Tibial nerve (tissue), 4 donors: ENCODE data around the gene INPP4B.

Source experiments
- CTCF ChIP-seq, 5 experiments: fragments of 200-600 bp in 3 of 5; fragments of 450-650 bp in 2 of 5; sonication (generic) in 3 of 5; IDR thresholded peaks; one replicate each; pipeline ENCODE4 v1.5.1; 2016 to 2019; ENCODE audit warnings: antibody characterized with exemption in 5 of 5, mild to moderate bottlenecking in 3 of 5, moderate library complexity in 2 of 5
- EP300 ChIP-seq, 2 donors: sonication (generic); formaldehyde crosslinking; IDR thresholded peaks; one replicate each; pipeline ENCODE4 v1.6.1; 2017; ENCODE audit warnings: antibody characterized with exemption in 2 of 2, mild to moderate bottlenecking in 1 of 2
- POLR2A ChIP-seq, 2 donors: fragments of 450-650 bp; IDR thresholded peaks; one replicate each; pipeline ENCODE4 v1.6.1; 2017; ENCODE audit warnings: antibody characterized with exemption in 2 of 2, mild to moderate bottlenecking in 2 of 2, moderate library complexity in 2 of 2

- no peak for TF ChIP-seq CTCF (IDR thresholded peaks at IDR 0.05)
- no peak for TF ChIP-seq POLR2A (IDR thresholded peaks at IDR 0.05)
- TF ChIP-seq EP300 (IDR thresholded peaks at IDR 0.05): no peak
These were observed 494.1 kb downstream of the INPP4B start for GRCh38 chr4:142351958-142352357.
